Dedifferentiated amniotic fluid mesenchymal stem cell (primary cell): ENCODE measurements around the gene BBS12.
"Not testable (repeated sequence)": the region's sequence is repeated elsewhere in the genome, so short reads cannot be mapped to it uniquely, and the experiment has no call there.

Experiments
- DNase-seq: peaks from one replicate; pipeline ENCODE4 v3.0.0-alpha.2; 2016; ENCODE audit errors: extremely low spot score

The BBS12 gene

DNA sequence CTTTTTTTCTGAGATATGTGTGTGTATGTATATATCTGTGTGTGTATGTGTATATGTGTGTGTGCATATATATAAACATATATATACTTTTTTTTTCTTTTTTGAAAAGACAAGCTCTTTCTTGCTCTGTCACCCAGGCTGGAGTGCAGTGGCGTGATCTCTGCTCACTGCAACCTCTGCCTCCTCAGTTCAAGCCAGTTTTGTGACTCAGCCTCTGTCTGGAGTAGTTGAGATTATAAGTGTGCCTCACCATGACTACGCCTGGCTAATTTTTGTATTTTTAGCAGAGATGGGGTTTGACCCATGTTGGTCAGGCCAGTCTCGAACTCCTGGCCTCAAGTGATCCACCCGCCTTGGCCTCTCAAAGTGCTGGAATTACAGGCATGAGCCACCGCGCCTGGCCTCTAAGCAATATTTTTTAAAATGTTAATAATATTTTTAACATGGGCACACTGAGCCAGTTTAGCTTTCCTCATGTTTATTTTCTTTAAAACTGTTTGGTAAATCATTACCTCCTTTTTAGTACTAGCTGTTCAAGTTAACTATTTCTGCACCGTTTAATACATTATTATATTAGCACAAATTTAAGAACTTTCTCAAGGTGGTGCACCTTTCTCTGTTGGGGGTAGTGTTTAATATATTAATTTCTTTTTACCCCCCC is 33.3 kb downstream of the BBS12 start:
- DNase-seq = peak; percentile 91

DNA sequence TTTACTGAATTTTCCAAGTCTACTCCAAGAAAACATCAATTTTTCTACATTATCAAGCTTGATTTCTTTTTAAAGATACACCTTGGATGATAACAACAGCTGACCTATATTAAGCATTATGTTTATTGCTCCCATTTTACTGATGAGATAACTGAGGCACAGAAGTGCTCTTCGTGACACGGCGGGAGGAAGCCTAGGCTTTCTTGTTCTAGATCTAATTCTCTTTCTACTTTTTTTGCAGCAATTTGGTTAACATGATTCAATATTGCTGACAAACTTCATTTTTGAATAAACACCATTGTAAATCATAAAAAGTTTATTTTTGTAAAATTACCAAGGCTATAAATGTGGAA is 33.8 kb downstream of the BBS12 start:
- DNase-seq = no peak

DNA sequence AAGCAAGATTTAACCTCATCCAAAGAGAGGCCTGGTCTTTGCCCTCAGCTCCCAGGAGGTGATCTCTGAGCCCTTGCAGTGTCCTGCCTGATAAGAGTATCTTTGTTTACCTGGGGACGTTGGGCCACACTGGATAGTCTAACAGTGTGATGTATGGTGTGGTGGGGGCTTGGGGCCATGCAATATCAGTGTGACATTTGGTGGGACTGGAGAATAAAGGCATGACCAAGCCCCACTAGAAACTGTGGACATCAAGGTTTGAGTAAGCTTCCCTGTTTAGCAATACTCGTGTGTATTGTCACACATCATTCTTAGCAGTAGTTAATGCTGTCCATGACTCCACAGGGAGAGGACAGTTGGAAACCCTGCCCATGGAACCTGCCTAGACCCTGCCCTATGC is 34.4 kb downstream of the BBS12 start:
- DNase-seq = no peak

DNA sequence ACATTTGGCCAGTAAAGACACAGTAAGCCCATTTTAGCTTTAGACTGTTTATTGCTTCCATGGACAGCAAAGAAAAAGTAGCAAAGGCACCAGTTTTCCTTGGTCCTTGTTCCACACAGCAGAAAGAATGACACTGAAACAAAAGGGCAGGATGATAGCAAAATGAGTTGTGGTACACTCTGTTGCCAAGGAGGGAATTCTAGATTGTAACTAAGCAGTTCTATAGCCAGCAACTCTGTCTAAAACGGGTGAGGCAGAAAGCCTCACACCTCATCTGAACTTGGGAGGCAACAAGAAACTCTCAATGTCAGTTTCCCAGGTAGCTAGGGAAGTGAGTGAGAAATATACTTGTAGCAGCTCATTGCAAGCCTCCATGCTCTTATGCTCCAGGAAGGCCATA is 39.2 kb downstream of the BBS12 start:
- DNase-seq = no peak

DNA sequence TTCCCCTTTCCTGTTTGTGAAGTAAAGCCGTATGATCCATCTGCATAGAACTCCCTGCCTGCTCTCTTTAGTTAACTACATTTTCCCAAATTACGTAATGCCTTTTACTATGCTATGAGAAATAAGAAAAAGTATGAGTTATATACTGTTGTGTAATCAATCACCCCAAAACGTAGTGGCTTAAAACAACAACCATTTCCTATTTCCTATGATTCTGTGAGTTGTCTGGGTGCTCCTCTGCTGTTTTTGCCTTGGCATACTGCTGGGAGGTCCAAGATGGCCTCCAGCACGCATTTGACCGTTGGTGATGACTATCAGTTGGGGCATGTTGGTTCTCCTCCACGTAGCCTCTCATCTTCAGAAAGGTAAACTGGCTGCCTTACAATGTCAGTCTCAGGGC is 39.8 kb downstream of the BBS12 start:
- no peak for DNase-seq

DNA sequence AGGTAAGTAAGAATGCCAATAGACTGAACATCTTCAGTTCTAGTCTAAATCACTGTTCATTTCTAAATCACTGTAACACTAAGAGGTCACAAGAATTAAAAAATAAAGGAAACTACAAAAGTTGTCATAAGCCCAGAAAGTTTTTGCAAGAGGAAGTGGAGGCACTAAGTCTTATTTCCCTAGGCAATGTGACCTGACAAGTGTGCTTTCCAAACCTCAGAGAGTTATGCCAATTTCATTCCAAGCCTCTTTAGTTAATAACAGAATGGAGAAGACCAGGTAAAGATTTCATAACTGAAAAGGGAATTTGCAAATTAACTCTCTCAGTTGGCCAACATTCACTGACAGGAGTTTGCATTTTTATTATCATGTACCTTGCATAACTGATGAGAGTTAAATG is 40.5 kb downstream of the BBS12 start:
- no peak for DNase-seq

DNA sequence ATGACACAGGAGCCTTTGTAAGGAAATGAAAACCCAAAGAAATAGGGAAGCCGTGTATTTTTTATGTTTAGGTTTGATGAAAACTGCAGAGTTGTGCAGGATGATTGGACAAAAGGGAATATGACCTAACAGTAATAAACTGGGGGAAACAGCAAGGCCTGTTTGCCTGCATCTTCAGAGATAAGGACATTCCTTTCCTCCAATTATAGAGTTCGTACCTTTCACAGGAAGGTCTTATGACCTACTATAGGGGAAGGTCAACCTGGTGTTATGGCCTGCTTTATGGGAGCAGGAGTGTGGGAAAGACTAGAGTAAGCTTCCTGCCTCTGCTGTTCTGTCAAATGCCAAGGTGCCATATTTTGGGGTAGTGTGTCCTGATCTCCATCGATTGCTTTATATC is 42.5 kb downstream of the BBS12 start:
- no peak for DNase-seq

DNA sequence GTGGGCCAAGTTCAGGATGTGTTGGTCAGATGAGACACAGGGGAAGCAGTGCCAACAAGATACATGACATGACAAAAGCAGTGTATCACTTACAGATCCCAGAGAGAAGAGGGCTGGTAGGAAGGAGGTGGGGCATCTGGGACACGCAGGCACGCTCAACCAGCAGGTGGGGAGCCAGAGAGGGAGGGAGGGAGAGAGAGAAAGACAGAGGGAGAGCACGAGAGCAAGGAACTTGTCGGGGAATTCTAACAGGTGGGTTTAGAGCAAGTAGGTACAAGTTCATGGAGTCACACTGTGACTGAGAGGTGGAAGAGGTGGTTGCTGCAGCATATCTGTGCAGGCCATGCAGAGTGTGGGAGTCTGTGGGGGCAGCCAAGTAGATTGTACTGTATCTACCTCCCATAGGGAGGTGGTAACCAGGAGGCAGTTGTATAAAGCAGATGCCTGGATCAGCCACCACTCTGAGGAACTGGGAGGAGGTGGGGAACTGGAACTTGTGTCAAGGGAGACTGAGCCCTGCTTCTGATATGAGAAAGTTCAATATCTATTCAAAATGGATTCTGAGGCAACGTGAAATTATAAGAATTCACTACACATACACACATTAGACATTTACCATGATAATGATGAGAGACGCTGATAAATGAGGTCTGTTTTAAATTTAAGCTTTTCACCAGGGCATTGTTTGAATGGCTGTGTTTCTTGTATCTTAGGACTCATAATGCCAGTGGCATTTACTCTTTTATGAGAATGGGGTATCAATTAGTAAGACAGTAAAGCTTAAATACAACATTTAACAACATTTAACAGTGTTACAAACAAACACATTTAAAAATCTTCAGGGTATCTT is 43.7 kb downstream of the BBS12 start:
- DNase-seq = no peak

DNA sequence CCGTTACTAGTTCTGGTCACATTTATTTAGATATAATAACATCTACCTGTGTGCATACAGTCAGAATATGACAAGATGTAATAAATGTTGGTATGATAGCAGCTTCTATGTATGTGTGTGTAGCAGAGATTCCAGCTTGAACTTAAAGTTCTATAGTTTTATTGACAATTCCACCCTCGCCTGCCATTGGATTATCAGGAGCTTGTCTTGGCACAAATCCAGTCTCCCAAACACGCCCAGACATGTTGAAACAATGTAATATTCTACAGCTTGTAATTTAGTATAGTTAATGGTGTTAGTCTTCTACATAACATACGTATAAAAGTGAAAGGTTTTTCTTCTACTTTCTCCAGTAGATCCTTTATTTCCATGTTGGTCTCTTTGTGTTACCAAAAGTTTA is 44.4 kb downstream of the BBS12 start:
- no peak for DNase-seq

DNA sequence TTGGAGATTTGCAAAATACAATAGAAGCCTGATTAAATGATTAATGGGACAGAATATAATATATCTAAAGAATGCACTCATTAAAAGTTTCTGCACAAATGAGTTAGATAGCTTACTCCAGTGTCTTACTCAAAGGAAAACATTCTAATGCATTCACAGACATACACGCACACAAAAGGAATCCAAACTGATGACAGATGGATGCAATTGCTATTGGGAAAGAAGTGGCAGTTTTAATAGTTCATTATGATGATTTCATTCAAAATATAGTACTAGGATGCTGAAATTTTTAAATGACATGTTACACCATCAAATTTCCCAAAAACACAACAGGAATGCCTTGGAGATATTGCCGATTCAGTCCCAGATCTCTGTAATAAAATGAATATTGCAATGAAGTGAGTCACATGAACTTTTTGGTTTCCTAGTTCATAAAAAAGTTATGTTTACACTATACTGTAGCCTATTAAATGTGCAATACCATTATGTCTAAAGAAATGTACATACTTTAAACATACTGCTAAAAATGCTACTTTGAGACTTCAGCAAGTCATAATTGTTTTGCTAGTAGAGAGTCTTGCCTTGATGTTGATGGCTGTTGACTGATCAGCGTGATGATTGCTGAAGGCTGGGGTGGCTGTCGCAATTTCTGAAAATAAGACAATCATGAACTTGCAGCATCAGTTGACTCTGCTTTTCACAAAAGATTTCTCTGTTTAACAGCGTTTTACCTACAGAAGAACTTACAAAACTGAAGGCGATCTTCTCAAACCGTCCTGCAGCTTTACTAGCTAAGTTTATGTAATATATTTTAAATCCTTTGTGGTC is 45.6 kb downstream of the BBS12 start:
- DNase-seq = peak; percentile 93

DNA sequence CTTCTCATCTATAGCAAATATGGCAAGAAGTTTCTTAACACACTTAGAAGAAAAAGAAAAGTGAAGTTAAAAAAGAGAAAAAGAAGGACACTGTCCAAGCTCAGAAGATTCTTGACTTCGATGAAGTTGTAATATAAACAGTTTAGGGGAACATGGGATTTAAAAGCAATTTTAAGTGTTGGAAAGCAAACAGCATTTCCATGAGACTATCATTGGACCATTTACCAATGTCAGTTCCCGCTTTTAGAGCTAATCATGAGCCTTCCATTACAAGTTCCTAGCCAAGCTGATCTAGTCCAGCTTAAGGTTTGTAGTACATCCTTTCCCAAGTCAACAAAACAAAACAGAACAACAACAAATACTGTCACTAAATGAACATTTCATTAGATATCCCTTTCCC is 49.0 kb downstream of the BBS12 start:
- DNase-seq = no peak

DNA sequence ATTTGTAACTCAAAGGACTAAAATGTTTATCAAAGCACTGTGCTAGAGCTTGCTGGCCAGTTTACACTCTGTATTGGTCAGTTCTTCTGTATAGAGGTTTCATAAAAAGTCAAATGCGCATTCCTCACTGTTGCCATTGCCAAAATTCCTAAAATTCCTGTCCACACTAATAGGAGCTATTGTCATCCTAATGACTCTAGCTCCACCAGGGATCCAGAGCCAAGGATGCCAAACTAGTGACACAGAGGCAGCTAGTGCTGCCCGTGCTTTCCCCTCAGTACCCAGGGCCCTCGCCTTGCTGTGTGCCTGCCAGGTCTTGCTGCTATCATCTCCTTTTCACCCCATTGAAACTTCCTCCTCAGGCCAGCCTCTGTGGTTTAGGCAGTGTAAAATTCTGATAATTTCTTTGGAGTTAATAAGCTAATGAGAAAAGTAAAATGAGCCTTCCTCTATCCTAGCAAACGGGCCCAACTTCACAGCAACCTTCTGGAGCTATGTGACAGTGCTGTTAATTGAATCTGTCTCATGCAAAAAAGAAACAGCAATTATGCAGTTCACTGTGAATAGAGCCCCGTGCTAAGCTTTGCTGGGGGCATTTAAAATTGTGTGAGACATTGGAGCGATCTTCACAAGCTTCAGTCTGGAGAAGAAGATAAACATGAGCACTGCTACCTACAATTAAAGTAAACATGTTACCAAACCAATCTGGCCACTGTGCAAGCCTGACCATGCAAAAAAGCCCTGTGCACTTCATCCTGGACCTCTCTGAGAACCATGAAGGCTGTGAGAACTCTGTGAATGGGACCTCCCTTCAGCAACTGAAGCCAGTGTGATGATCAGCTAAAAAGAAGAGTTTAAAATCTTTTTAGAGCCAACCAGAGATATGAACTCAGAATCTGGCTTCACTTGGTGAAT is 51.1 kb downstream of the BBS12 start:
- peak; percentile 92 for DNase-seq

DNA sequence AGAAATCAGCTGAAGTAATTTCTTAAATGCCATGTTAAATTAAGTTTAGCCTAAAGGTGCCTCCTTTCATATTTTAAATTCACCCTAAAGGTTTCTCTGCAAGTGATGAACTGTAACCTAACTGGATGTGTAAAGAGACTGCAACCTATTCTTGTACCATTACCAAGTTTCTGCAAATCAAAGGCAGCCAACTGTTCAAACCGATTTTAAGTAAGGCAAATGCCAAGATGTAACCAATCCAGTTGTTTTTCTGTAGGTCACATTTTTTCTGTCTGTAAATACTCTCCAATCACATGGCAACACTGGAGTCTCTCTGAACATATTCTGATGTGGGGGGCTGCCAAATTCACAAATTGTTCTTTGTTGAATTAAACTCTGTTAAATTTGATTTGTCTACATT is 51.8 kb downstream of the BBS12 start:
- no peak for DNase-seq

DNA sequence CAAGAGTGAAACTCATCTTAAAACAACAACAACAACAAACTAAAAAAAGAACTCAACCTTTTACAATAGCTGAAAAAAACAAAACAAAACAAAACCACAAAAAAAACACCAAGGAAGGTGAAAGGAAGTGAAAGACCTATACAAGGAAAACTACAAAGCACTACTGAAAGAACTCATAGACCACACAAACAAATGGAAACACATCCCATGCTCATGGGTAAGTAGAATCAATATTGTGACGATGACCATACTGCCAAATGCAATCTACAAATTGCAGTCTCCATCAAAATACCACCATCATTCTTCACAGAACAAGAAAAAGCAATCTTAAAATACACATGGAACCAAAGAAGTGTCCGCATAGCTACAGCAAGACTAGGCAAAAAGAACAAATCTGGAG is 52.6 kb downstream of the BBS12 start:
- DNase-seq = no peak

DNA sequence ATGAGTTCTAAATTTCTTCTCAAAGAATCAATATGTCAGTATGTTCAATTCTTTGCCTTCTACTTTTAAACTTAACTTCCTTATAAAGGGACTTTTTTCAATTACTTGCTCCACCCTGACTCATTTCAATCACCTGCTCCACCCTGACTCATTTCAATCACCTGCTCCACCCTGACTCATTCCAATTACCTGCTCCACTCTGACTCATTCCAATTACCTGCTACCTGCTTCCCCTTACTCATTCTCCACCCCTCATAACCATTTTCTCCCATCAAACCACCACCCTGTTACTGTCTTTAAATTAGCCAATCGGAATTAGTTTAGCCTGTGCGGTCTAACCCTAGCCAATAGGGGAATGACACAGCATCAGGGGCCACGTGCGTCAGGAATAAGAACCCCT is 53.8 kb downstream of the BBS12 start:
- not testable (repeated sequence) for DNase-seq

DNA sequence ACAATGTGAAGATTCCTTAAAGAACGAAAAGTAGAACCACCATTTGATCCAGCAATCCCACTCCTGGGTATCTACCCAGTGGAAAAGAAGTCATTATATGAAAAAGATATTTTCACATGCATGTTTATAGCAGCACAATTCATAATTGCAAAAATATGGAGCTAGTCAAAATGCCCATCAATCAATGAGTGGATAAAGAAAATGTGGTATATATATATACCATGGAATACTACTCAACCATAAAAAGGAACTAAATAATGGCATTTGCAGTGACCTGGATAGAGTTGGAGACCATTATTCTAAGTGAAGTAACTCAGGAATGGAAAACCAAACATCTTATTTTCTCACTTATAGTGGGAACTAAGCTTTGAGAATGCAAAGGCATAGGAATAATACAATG is 54.4 kb downstream of the BBS12 start:
- DNase-seq = not testable (repeated sequence)

DNA sequence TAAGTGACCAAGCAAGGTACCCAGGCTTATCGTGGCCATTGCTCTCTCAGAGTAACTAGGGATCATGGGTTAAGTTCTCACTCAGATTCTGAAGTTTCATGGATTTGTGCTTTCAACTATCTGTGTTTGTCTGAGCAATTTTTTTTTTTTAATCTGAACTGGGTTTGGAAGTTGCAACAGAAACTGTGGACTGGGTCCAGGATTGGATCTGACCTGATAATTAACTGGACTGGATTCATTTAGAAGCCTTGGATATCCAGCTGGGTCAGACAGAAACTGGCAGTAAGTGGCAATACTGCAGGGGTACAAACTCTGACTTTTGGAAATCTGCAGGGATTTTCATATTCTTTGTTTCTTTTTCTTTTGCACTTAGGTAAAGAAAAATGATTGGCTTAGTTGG is 55.4 kb downstream of the BBS12 start:
- no peak for DNase-seq

DNA sequence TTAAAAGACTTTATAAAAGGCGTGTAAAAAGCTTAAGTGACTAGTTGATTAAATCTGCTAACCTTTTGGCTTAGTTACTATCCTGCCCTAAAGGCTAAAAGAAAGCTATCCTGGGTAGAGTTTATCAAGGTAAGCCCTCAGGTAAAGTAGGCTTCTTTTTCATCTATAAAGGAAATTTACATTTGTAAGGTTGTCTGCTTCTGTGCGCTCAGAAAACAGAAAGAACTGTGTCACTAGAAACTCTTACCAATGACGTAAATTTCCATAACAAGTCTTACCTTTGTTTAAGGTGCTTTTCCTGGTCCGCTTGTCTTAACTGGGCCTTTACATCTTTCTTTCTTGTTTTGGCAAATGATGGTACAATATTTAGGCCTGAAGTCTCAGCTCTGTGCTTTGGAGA is 56.4 kb downstream of the BBS12 start:
- no peak for DNase-seq

DNA sequence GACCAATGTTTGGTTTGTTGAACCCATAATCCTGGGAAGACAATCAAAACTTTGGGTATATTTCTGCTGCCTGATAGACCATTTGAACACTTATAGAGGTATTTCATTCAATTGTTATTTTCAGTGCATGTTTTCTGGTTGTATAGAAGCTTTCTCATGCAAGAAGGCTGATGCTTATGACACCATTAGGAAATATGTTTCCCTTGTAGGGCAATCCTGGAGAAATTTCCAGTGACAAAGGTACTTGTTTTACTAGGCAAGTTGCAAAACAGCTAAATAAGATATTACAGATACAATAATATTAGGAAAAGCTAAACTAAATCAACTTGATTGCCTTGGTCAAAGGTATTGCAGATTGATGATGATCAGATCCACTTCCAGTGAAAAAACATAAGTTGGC is 61.3 kb downstream of the BBS12 start:
- DNase-seq = no peak
